Neuronal stem cell (in vitro differentiated cells): ENCODE results near the gene EML5.

Experiments
- DNase-seq: peaks from one replicate; pipeline ENCODE4 v3.0.0-alpha.2; 2013; ENCODE audit warnings: low spot score
- H2AFZ ChIP-seq: one replicate; pipeline ENCODE4 v1.6.1; 2013; ENCODE audit warnings: mild to moderate bottlenecking, low read length, inconsistent platforms
- H2AK5ac ChIP-seq: 2 replicates; pipeline ENCODE4 v1.6.1; 2013; ENCODE audit warnings: low read depth, mild to moderate bottlenecking, inconsistent platforms, low read length, moderate library complexity, mixed read lengths
- H2BK120ac ChIP-seq: 2 replicates; pipeline ENCODE4 v1.6.1; 2013; ENCODE audit warnings: low read depth, mild to moderate bottlenecking, inconsistent platforms, low read length, moderate library complexity, mixed read lengths
- H2BK12ac ChIP-seq: one replicate; pipeline ENCODE4 v1.6.1; 2013; ENCODE audit warnings: low read length, inconsistent platforms
- H2BK15ac ChIP-seq: 2 replicates; pipeline ENCODE4 v1.6.1; 2013; ENCODE audit warnings: mild to moderate bottlenecking, low read length, inconsistent platforms, mixed read lengths
- H2BK5ac ChIP-seq: one replicate; pipeline ENCODE4 v1.6.1; 2013; ENCODE audit warnings: inconsistent platforms, mild to moderate bottlenecking, low read length, moderate library complexity
- H3K14ac ChIP-seq: one replicate; pipeline ENCODE4 v1.6.1; 2013; ENCODE audit warnings: low read length, inconsistent platforms
- H3K18ac ChIP-seq: 2 replicates; pipeline ENCODE4 v1.6.1; 2013; ENCODE audit warnings: low read length, inconsistent platforms
- H3K23ac ChIP-seq: 2 replicates; pipeline ENCODE4 v1.6.1; 2013; ENCODE audit warnings: low read depth, mild to moderate bottlenecking, mixed read lengths, low read length, inconsistent platforms; ENCODE audit not compliant: poor library complexity
- H3K27ac ChIP-seq: replicated peaks from 3 replicates; pipeline ENCODE4 v1.5.1; 2013; ENCODE audit warnings: low read length, inconsistent platforms
- H3K27me3 ChIP-seq, 3 experiments: 2 replicates each; pipeline ENCODE4 v1.6.1; 2013; ENCODE audit warnings: low read length in 3 of 3, mild to moderate bottlenecking in 2 of 3, inconsistent platforms in 1 of 3, low read depth in 1 of 3, mixed read lengths in 1 of 3, moderate library complexity in 1 of 3; ENCODE audit not compliant: control insufficient read depth in 3 of 3, insufficient read depth in 3 of 3
- H3K36me3 ChIP-seq, 2 donors: replicated peaks in 1 of 2; 2 replicates each; pipeline ENCODE4 v1.6.1; 2013; ENCODE audit warnings: low read length in 2 of 2; ENCODE audit not compliant: control insufficient read depth in 2 of 2, insufficient read depth in 2 of 2
- H3K4ac ChIP-seq: 2 replicates; pipeline ENCODE4 v1.6.1; 2013; ENCODE audit warnings: inconsistent platforms, mild to moderate bottlenecking, low read length, moderate library complexity
- H3K4me1 ChIP-seq, 2 donors: 1 replicate in 1 of 2; 2 replicates in 1 of 2; pipeline ENCODE4 v1.6.1; 2013; ENCODE audit warnings: low read length in 2 of 2, low read depth in 1 of 2; ENCODE audit not compliant: control insufficient read depth in 2 of 2, insufficient read depth in 1 of 2
- H3K4me2 ChIP-seq: one replicate; pipeline ENCODE4 v1.6.1; 2013; ENCODE audit warnings: mild to moderate bottlenecking, low read length, inconsistent platforms; ENCODE audit not compliant: insufficient read depth, poor library complexity, severe bottlenecking
- H3K4me3 ChIP-seq, 2 donors: 2 replicates each; pipeline ENCODE4 v1.5.1; 2013; ENCODE audit warnings: low read length in 2 of 2, mild to moderate bottlenecking in 2 of 2, inconsistent platforms in 1 of 2, moderate library complexity in 1 of 2
- H3K79me1 ChIP-seq: one replicate; pipeline ENCODE4 v1.6.1; 2013; ENCODE audit warnings: low read depth, mild to moderate bottlenecking, inconsistent platforms, low read length, moderate library complexity
- H3K9ac ChIP-seq: one replicate; pipeline ENCODE4 v1.6.1; 2013; ENCODE audit warnings: mild to moderate bottlenecking, low read depth, low read length, inconsistent platforms; ENCODE audit not compliant: poor library complexity
- H3K9me3 ChIP-seq, 2 donors: replicated peaks in 1 of 2; 2 replicates each; pipeline versions ENCODE3 to v1.6.1; 2013; ENCODE audit warnings: low read length in 2 of 2, mild to moderate bottlenecking in 2 of 2, inconsistent platforms in 1 of 2, low read depth in 1 of 2, mixed read lengths in 1 of 2, moderate library complexity in 1 of 2; ENCODE audit not compliant: control insufficient read depth in 2 of 2, insufficient read depth in 1 of 2
- H4K8ac ChIP-seq: one replicate; pipeline ENCODE4 v1.6.1; 2013; ENCODE audit warnings: low read depth, mild to moderate bottlenecking, inconsistent platforms, low read length, moderate library complexity
- H4K91ac ChIP-seq: one replicate; pipeline ENCODE4 v1.6.1; 2013; ENCODE audit warnings: low read length, low read depth, mild to moderate bottlenecking, inconsistent platforms; ENCODE audit not compliant: poor library complexity
- WGBS, 2 donors: extraction: QIAGEN DNeasy Blood & Tissue Kit; methylation state at CpG; one replicate each; pipeline ENCODE4 v1.1.7; 2013; ENCODE audit warnings: missing lambda C conversion rate in 2 of 2, mixed read lengths in 1 of 2; ENCODE audit not compliant: insufficient read length in 2 of 2, insufficient replicate concordance in 1 of 2; ENCODE audit errors: extremely low coverage in 2 of 2; 5-methylcytosine and 5-hydroxymethylcytosine counted together

The EML5 gene

DNA sequence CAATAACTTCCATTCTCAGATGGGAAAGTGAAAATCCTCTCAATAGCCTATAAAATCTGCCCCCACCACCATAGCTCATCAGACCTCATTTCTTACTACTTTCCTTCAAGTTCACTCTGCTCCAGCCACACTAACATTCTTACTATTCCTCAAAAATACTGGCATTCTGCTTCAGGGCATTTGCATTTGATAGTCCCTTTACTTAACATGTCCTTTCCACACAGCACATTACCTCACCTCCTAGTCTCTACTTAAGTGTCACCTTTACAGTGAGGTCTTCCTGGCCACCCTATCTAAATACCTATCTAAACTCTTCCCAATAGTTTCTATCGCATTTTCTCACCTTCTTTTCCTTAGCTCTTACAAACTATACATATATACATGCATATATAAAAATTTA lies 6.8 kb downstream of the EML5 start:
- Histone ChIP-seq H3K4me3 (no peak overlapping the region), H3K4me2 (no peak overlapping the region), H3K27ac (no peak overlapping the region), H3K79me1 (no peaks in the 10 kb centered on the region), H4K91ac (no peak overlapping the region), H2BK5ac (no peak overlapping the region), H2AK5ac (no peak overlapping the region), H3K27me3 (peaks cover 0 to 34% (median 4%) of the 10 kb centered on the region in 3 experiments), H4K8ac (no peak overlapping the region), H3K4me1 (no peaks in the 10 kb centered on the region), H2BK120ac (no peak overlapping the region), H3K4ac (no peak overlapping the region), H3K23ac (no peak overlapping the region), H2BK12ac (no peak overlapping the region), H3K36me3 (no peaks in the 10 kb centered on the region), H3K9me3 (peaks cover 0 to 5% of the 10 kb centered on the region in 2 donors), H2AFZ (no peak overlapping the region), H3K18ac (no peak overlapping the region), H3K9ac (no peak overlapping the region), H3K14ac (no peak overlapping the region), H2BK15ac (no peak overlapping the region)
- no peak for DNase-seq
- WGBS, 2 donors: 100% methylated on average over 1 of the region's 1 CpG; no CpG with 5 or more reads in 1 of the 2 donors

DNA sequence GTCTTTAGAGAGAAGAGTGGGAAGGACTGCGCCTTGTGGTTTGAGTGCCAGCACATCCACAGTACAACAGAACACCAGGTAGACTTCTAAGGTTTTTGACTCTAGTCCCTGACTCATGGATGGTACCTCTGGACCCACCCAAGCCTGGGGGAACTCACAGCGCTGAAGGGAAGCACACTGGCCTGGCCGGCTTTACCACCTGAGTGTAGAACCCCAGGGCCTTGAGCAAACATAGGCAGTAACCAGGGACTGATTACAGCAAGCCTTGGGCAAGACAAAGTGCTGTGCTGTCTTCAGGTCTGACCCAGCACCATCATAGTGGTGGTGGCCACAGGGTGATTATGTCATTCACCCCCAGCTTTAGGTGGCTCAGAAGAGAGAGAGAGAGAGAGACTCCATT lies 17.2 kb downstream of the EML5 start:
- no peaks in the 10 kb centered on the region for H3K36me3 ChIP-seq
- no peaks in the 10 kb centered on the region for H3K79me1 ChIP-seq
- H3K4me1 ChIP-seq: no peaks in the 10 kb centered on the region
- H3K27ac ChIP-seq: no peak overlapping the region
- H3K4ac ChIP-seq: no peak overlapping the region
- no peak overlapping the region for H3K23ac ChIP-seq
- H4K8ac ChIP-seq: no peak overlapping the region
- no CpG with 5 or more reads among the region's 3 CpGs for WGBS, 2 donors
- no peaks in the 10 kb centered on the region for H3K27me3 ChIP-seq
- no peak overlapping the region for H3K9ac ChIP-seq
- H2AK5ac ChIP-seq: no peak overlapping the region
- DNase-seq: no peak
- no peak overlapping the region for H3K18ac ChIP-seq
- H2BK12ac ChIP-seq: no peak overlapping the region
- H2BK5ac ChIP-seq: no peak overlapping the region
- no peak overlapping the region for H2BK15ac ChIP-seq
- H2BK120ac ChIP-seq: no peak overlapping the region
- no peaks in the 10 kb centered on the region for H3K9me3 ChIP-seq
- H3K4me2 ChIP-seq: no peak overlapping the region
- no peak overlapping the region for H4K91ac ChIP-seq
- H3K14ac ChIP-seq: no peak overlapping the region
- no peak overlapping the region for H2AFZ ChIP-seq
- no peak overlapping the region for H3K4me3 ChIP-seq

DNA sequence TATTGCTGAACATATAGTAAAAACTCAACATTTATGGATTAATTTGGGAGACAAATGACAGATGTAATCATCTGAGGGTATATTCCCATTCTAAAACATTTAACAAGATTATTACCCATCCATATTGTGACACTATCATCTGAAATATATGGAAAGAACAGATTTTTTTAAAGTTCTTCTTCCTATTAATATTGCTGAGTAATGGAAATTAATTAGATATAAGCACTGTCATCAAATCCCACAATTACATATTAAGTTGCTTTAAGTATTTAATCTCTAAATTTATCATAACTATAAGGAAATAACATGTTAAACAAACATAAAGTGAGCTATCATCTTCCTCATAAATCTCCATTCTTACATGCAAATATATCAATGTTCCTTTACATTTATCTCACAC lies 22.0 kb downstream of the EML5 start:
- Histone ChIP-seq H3K23ac (no peak overlapping the region), H3K4me3 (no peak overlapping the region), H3K4me2 (no peak overlapping the region), H3K36me3 (no peaks in the 10 kb centered on the region), H2AK5ac (no peak overlapping the region), H3K9ac (no peak overlapping the region), H3K18ac (no peak overlapping the region), H2AFZ (no peak overlapping the region), H3K79me1 (no peaks in the 10 kb centered on the region), H4K91ac (no peak overlapping the region), H3K9me3 (no peaks in the 10 kb centered on the region), H2BK5ac (no peak overlapping the region), H3K14ac (no peak overlapping the region), H3K27me3 (peaks cover 0 to 4% (median 0%) of the 10 kb centered on the region in 3 experiments), H2BK15ac (no peak overlapping the region), H2BK12ac (no peak overlapping the region), H3K27ac (no peak overlapping the region), H3K4ac (no peak overlapping the region), H4K8ac (no peak overlapping the region), H2BK120ac (no peak overlapping the region), H3K4me1 (no peaks in the 10 kb centered on the region)
- no peak for DNase-seq

DNA sequence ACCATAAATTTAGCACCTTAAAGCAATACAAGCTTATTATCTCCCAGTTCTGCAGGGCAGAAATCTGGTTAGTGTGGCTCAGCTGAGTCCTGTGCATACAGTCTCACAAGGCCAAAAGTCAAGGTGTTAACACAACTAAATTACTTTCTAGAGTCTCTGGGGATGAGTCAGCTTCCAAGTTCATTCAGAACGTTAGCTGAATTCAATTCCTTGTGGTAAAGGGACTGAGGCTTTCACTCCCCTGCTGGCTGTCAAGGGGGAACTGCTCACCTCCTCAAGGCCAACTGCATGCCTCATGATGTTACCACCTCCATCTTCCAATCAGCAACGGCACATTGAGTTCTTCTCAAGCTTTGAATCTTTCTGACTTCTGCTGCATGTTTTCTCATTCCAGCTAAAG lies 27.6 kb downstream of the EML5 start:
- Histone ChIP-seq H2BK5ac (no peak overlapping the region), H3K79me1 (no peaks in the 10 kb centered on the region), H3K27ac (no peak overlapping the region), H3K18ac (no peak overlapping the region), H4K8ac (no peak overlapping the region), H3K4ac (no peak overlapping the region), H3K36me3 (no peaks in the 10 kb centered on the region), H2AFZ (no peak overlapping the region), H3K4me3 (no peak overlapping the region), H3K4me2 (no peak overlapping the region), H3K14ac (no peak overlapping the region), H3K4me1 (no peaks in the 10 kb centered on the region), H2BK15ac (no peak overlapping the region), H3K9ac (no peak overlapping the region), H2BK120ac (no peak overlapping the region), H2BK12ac (no peak overlapping the region), H3K27me3 (peaks cover 0 to 4% (median 0%) of the 10 kb centered on the region in 3 experiments), H3K9me3 (no peaks in the 10 kb centered on the region), H4K91ac (no peak overlapping the region), H2AK5ac (no peak overlapping the region), H3K23ac (no peak overlapping the region)
- WGBS, 2 donors: no CpG with 5 or more reads among the region's 2 CpGs
- DNase-seq: no peak
